Fibroblast of skin of abdomen (primary cell): ENCODE results near the gene LIPC.

ENCODE experiments used
- DNase-seq: peaks from one replicate; pipeline ENCODE4 v3.0.0-alpha.2; 2013

Gene LIPC

DNA sequence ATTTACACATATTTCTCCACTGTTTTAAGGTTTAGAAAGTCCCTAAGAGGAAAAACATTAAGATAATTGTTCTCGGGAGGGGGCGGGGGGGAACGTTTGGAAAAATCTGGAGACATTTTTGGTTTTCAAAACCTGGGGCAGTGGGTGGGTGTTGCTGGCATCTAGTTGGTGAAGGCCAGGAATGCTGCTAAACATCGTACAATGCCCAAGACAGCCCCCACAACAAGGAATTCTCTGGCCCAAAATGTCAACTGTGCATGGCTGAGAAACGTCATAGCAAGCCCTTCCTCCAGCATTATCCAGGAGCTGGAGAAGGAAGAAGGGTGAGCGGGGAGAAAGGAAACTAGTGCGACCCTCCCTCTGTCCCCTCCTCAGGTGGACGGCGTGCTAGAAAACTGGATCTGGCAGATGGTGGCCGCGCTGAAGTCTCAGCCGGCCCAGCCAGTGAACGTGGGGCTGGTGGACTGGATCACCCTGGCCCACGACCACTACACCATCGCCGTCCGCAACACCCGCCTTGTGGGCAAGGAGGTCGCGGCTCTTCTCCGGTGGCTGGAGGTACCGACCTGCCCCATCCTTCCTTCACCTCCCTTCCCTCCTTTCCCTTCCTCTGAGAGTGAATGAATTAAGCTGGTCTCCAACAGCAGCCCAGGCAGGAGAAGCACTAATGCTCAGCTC, 109.8 kb downstream of the LIPC start:
- no peak for DNase-seq

DNA sequence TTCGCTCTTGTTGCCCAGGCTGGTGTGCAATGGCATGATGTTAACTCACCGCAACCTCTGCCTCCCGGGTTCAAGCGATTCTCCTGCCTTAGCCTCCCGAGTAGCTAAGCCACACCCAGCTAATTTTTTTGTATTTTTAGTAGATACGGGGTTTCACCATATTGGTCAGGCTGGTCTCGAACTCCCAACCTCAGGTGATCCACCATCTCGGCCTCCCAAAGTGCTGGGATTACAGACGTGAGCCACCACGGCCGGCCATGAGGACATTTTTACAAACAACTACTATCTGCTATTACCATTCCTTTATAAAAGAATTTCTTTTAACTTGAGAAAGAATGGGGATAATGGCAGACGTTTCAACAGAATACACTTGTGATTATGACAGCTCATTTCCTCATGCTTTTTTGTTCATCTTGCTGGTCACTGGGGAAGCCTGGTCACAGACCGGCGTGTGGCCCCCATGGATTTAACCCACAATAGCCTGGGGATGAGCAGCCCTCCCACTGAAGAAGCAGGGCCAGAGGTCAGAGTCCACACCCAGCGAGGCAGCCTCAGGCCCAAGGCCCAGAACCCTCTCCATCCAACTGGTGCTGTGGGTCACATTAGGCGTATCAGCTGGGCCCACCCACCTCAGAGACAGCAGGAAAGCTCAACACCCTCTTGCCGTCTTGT, 112.0 kb downstream of the LIPC start:
- no peak for DNase-seq

DNA sequence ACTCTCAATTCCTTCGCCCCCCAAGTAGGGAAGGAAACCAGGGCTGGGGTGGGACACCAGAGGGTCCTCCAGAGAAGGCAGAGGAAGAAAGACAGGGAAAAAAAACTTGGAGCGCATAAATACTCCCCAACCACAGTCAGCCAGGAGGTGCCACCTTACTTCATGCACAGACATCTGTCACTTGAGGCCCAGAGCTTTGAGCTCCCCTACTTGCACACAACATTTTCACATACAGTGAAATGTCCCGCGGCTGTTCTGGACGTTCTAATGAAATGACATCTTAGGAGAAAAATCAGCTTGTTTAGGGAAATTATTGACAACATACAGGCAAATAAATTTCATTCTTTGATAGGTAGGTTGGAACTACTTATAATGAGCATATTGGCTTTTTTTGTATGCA, 113.0 kb downstream of the LIPC start:
- DNase-seq, result no peak

DNA sequence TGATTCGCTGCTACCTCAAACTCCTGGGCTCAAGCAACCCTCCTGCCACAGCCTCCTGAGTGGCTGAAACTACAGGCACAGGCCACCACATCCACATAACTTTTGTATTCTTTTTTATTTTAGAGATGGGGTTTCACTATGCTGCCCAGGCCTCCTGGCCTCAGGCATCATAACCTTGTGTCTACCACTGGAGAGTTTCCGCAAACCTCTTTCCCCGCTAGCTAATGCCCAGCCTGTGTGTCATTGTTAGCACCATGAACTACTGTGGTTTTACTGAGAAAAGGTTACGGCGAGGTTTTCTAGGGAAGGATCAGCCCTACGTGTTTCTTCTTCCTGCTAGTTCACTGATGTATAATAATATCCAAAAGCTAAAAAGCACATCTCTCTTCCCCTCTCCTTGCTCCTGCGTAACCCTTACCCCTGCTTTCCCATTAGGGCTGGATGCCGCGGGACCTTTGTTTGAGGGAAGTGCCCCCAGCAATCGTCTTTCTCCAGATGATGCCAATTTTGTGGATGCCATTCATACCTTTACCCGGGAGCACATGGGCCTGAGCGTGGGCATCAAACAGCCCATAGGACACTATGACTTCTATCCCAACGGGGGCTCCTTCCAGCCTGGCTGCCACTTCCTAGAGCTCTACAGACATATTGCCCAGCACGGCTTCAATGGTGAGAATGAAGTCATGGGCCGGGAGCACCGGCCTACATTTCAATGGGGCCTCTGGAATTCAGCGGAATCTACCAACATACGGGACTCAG, 113.7 kb downstream of the LIPC start:
- DNase-seq, result no peak

DNA sequence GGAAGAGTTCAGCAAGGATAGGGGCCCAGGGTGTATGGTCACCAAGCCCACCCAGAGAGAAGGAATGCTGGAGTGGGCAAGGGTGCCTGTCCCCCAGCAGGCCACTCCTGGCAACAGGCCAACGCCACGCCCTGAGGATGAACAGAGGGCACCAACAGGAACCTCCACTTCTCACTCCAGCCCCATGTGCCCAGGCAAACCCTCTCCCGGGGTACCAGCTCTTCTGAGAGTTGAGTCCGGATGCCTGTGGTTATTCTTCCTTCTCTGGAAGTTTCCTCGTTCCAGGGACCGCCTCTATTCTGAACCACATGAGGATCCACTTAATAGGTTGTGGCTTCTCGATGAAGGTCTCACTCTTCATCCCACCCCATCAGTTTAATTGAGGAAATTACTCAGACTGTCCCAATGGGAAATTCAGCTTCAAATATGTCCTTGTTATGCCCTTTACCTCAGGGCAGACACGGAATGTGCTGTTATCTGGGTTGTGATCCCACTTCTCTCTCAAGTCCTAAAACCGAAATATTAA, 114.3 kb downstream of the LIPC start:
- peak; percentile 39 for DNase-seq

DNA sequence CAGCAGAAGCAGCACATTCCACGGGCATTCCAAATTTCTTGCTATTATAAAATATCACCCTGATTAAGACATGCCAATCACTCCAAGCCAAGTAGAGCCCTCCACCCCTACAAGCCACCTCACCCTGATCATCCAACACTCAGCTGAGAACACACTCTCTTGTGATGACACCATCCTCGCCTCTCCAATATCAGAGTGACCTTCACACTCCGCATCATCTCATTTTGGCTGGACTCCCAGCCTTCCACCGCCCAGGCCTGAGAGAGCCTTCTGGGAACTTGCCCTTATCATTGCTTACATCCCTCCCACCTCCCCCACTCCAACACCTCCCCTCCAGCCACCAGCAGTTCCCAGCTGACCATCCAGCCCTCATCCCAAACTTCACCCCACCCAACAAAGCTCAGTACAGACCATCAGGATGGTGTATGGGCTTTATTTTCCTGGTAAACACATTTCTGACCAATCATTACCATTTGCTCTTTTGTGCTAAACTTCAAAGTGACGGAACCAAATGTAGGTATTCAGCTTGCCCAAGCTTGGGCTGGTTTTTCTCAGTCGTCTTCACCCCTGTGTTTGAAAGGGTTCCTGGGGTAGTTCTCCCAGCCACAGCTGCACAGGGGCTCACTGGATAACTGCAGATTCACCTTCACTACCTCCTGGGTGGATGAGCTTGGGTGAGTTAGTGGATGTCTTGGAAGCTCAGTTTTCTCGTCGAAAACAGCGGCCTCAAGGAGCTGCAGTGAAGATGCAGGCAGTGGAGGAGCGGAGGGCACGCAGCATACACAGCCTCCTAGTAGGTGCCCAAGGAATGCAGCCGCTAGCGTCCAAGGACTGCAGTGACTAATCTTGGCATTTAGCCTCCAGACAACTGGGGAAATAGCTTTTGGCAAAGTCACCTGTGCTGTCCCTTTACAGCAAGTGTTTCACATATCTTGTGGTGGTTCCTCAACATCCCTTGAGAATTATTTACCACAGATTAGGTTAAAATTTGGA, 115.1 kb downstream of the LIPC start:
- DNase-seq, result peak; percentile 92

DNA sequence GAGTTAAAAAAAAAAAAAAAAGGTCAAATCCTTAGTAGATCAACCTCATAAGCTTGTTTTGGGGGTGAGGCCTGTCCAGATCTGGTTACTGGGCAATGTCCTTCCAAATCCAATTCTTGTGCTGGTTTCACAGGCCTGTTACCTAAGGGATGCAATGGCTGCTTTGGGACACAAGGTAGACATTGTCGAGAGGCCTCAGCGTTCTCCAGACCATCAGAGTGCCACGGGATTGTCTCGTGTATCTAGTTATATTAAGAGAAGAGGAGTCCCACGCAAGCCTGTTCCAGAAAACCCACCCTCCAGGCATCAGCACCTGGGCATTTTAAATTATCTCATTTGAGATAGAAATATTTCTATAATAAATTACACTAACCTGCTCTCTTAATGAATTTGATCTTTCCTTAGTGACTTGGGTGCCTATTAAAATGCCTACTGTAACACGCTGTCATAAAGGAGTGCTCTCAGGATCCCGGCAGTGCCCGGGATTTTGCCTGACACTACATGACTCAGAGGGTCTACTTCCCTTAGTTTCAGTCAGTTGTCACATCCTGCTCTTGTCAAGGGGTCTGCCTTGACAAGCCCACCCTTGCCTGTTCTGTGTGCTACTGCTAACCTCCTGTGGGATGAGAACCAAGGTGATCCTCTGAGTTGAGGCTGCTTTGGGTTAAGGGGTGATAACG, 116.0 kb downstream of the LIPC start:
- no peak for DNase-seq

DNA sequence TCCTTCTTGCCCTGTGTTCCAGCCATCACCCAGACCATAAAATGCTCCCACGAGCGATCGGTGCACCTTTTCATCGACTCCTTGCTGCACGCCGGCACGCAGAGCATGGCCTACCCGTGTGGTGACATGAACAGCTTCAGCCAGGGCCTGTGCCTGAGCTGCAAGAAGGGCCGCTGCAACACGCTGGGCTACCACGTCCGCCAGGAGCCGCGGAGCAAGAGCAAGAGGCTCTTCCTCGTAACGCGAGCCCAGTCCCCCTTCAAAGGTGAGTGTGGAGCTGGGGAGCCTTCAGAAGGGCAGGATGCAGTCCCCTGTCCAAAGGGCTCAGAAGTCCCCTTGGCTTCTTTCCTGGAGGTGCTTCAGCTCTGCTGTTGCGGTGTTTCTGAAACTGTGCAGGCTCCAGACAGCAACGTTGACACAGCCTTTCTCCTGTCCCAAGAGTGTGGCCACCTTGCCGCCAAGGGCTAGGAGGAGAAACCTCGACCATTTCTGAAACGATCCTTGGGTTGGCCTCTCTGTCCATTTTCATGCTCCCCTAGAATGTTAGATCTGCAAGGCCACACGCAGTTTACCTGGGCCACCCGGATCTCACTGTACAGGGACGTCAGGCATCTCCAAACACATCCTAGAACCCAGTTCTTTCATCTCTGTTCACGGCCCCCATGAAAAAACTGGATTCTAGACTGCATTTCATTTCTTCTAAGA, 116.7 kb downstream of the LIPC start:
- no peak for DNase-seq

DNA sequence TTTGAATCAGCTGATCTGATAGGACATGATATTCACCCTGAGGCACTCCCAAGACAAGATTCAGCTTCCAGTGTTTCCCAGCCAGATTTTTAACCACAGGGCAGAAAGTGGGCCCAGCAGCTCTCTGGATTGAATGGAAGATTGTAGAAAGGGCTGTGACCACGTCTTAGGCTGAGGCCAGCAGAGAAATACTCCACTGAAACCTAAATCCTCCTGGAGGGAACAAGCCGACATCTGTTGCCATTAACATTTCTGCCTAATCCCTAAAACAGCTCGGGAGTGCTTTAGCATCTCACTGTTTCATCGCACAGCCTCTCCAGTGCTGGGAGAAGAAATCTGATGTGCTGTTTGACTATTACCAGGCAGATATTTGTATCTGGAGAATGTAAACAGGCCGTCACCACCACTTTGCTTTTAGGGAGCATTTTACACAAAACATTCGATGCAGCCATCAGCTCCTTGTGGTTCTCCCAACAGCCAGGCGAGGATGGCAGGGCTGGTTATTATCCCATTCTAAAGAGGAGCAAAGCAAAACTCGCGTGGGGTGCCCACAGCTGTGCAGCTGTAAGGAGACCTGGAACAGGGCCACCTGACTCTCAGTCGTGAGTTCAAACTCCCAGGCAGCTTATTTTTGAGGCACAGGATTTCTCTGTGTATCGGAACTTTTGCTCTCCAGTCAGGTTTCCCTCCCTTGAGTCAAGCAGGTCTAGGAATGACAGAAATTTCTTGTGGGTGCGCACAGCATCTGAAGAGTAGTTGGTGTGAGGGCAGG, 117.4 kb downstream of the LIPC start:
- DNase-seq, result peak; percentile 49

DNA sequence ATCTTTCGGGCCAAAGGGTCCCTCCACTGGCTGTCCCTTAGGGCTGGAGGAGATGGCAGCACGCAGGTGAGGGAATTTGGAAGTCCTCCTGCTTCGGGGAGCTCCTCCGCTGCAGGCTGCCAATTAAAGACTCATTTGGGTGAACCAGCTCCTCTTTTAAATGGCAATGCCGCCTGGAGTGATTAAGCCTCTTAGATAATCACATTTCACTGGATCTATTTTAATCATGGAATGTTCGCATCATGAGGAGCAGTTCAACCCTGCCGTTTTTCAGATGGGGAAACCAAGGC, 117.9 kb downstream of the LIPC start:
- no peak for DNase-seq

DNA sequence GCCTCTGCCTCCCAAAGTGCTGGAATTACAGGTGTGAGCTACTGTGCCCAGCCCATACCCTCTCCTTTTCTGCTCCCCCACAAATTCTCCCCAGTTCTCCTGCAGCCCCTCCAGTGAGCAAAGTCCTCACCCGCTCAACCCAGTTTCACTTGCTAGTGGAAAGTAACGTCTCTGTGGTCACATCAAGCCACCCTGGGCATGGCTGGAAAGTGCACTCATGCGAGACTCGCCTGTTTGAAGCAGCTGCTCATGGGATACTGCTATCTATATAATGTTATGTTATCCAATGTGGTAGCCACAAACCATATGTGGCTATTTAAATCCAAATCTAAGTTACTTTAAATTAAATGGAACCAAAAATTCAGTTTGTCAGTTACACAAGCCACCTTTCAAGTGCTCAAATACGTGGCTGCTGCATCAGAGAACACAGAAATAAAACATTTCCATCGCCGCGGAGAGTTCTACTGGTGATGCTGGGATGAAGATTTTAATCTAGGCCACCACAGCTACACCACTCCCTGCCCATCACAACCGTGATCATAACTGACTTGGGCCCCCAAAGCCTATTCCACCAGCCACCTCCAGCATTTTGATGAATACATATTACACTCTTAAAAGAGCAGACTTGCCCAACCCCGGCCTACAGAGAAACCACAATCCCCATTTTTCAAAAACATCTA, 119.4 kb downstream of the LIPC start:
- no peak for DNase-seq

DNA sequence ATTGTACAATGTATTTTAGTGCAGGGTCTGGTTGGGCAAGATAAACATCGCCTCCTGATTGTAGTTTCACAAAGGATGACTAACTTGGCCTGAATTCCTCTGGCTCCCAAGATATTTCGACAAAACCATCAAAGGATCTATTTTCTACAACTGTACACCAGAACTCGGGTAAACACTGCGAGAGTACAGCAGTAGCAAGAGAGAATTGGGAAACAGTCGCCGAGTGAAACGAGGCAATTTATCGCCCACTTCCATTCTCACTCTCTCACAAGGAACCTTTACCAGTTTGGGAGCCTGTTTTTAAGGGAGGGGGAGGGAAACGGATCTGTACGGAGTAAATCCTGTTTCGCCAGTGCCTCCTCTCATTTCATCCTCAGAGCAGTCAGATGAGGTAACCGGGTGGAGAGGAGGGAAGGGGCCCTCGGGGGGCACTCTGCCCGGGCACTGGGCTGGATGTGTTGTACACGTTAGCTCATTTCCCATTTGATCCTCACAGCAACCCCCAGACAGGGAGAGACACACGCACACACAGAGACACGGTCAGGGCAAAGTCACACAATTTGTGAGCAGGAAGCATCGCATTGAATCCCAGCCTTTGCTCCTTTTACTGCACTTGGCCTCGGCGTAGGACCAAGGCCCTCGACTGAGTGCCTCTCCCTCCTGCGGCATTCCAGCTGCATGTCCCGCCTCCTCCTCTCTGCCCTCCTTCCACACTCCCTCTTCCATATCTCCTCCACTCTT, 120.1 kb downstream of the LIPC start:
- peak; percentile 92 for DNase-seq

DNA sequence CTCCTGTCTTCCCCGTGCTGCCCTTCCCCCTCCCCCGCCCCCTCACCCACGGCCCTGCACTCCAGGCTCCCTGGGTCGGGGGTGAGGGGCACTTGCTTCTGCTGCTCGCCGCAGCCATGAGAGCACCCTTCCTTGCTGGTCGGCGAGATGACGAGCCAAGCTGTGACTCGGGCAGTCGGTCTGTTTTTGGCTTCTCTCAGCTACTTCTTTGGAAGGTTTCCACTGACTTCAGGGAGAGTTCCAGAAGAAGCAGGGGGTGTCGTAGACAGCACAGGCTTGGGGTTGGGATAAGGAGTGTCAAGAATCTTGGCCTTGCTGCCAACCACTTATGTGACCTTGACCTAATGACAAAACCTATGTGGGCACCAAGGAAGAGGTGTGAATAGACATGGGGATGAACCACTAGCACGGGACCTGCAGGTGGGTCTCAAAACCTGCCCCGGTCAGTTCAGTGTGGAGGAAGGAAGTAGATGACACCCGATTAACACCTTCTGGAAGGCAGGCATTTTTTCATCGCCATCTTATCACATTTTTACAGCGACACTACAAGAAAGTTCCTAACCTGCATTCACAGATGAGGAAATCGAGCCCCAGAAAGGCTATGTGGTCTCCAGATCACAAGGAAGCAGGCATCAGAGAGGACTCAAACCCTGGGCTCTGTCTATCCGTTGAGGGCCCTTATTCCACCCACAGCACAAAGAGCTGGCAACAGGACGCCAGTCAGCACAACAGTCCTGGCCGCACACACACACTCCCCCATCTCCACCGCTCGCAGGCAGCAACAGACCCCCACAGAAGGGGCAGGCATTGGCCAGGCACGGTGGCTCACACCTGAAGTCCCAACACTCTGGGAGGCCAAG, 120.9 kb downstream of the LIPC start:
- DNase-seq, result no peak

DNA sequence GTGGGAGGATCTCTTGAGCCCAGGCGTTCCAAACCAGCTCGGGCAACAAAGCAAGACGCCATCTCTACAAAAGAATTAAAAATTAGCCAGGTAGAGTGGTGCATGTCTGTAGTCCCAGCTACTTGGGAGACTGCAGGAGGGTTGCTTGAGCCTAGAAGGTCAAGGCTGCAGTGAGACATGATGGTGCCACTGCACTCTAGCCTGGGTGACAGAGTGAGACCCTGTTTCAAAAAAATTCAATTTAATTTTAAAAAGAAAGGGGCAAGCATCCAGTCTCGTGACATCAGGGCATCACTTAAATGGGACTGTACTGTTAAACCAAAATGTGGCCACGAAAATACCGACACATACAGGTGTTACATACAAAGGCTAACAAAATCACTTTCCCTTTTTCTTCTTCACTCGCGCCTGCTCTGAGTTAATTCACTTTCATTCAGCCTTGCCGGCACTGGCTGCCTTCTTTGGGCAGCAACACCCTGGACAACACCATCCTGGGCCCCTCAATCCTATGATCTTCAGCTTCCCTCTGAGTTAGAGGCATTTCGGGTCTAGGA, 121.7 kb downstream of the LIPC start:
- DNase-seq, result no peak

DNA sequence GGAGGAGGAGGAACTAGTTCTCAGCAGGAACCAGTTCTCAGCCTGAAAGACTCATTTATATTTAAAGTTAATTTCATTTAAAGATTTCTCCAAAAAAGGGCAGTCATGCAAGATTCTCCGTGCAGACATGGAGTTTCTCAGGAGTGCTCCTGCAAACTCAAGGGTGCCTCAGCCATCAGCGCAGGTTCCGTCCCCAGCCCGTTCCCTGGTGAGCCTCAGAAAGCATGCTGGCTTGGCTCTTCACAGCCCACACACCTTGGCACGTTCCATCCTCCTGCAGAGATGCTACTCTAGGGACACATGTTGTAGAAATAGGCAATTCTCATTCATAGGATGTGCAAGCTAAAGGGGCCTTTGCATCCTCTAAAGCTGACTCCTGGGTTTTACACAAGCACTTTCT, 123.0 kb downstream of the LIPC start:
- DNase-seq, result no peak

DNA sequence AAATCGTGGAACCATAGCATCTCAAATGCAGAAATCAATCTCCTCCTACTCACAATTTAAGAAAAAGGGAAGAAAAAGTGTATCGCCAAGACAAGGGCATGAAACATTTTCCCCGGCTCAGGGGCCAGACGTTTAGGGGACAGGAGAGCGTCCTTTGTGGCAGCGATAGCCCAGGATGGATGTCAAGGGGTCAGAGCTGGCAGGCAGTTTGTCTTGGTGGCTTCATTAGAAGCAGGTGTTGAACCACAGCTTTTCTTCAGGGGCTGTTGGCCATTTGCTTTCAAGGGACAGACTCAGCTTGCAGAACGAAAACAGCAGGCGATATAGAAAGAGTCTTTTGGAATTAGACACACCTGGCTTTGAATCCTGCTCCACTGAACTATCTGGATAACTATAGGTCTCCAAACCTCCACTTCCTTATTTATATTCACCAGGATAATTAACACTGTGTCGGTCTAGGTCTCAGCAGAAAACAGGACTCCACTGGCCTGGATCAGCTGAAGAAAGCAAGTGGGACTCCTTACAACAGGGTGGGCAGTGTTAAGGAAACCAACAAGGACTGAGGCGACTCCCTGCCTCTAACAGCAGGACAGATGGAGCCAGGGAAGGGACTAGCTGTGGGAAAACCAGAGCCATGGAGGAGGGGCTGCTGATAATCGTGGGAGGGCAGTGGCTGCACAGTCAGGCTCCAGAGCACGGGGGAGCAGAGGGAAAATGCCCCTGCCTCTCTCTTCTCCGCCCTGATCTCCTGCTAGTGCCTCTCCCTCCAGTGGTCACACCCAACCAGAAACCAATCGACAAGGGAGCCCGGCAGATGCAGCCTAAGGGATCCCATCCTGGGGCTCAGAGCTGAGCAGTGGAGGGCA, 123.6 kb downstream of the LIPC start:
- DNase-seq, result peak; percentile 8

DNA sequence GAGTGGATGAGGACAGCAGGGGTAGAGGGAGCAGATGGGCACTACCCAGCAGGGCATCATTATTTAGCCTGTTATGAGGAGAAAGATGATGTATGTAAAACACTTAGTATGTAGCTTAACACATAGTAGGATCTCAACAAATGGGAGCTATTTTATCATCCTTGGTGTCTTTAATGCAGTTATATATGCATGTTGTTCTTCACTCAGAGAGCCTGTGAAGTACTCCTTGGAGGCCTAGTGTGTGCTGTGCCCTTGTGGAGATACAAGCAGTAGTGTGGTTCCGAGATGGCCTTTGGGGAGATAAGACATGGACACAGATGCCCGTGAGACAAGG, 124.2 kb downstream of the LIPC start:
- no peak for DNase-seq
